H1 (cell line): Measurements from ENCODE around the gene PRSS53. TPM values are rescaled to one million over a fixed set of nuclear protein-coding genes. Genes with fewer than 3 reads are reported as not detected.

Experiments used
- NANOG ChIP-seq: IDR thresholded peaks from 2 replicates; pipeline ENCODE4 v1.6.1; 2011; ENCODE audit warnings: low read length, low read depth, mild to moderate bottlenecking, inconsistent platforms; ENCODE audit not compliant: insufficient read depth, poor library complexity, severe bottlenecking
- SAP30 ChIP-seq: fragments of 300-600 bp; sonication (generic); IDR thresholded peaks from 2 replicates; pipeline ENCODE4 v1.7.1; 2012; ENCODE audit warnings: low read length, moderate library complexity, mild to moderate bottlenecking, inconsistent platforms; ENCODE audit not compliant: insufficient read depth, insufficient replicate concordance
- polyA plus RNA-seq, 7 experiments: library from polyadenylated mRNA; depleted of rRNA in 3 of 7; stranded (reverse) in 5 of 7; unstranded in 2 of 7; fragments of >200 nt in 5 of 7; fragments of 200-250 nt in 2 of 7; gene quantifications; 1 replicate in 5 of 7; 2 replicates in 1 of 7; 4 replicates in 1 of 7; pipeline versions ENCODE4 v1.2.1 to v1.2.3, GENCODE V29; 2011 to 2013; ENCODE audit warnings: missing spikeins in 2 of 7, mixed read lengths in 2 of 7
- total RNA-seq: library from RNA; stranded (reverse); fragmentation: NEBNext Ultra II Directional; extraction: Animal tissue kit (Norgen Biotek cat#: 25700); gene quantifications from 2 replicates; pipeline ENCODE4 v1.2.1, GENCODE V29; 2021
- TF ChIP-seq, protein P1 (sequence below): IDR thresholded peaks from 2 replicates; pipeline ENCODE4 v1.6.1; 2012; ENCODE audit warnings: inconsistent platforms

The PRSS53 gene
- total and polyA plus RNA-seq, 2 of the 8 experiments (the other 6 are each of a cell fraction or from before 2014, with no cell fraction given): 1.7 to 2.6 TPM

DNA sequence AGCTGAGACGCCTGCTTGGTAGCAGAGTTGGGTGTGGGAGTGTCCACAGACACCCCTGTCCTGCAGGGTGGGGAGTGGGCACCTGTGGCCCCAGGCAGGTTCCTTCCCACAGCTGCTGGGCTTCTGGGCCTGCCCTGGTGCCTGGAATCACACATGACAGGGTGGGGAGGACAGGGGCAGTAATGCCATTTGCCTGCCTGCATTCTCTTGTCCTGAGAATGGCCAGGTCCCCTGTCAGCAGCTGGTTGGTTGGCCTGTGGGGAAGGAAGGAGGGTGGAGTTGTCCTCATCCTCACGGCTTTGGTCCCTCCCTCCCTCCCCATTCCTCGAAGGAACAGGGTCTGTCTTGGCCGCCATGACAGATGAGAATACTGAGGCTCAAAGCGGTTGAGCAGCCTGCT lies 5.2 kb downstream of the PRSS53 start (continued):
- TF ChIP-seq, protein P1, sequence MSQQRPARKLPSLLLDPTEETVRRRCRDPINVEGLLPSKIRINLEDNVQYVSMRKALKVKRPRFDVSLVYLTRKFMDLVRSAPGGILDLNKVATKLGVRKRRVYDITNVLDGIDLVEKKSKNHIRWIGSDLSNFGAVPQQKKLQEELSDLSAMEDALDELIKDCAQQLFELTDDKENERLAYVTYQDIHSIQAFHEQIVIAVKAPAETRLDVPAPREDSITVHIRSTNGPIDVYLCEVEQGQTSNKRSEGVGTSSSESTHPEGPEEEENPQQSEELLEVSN: no peak
- TF ChIP-seq SAP30 (no peak), NANOG (no peak)
